NCI-H128 (cell line): ENCODE data around the gene HPSE2.

Source experiments
- DNase-seq: peaks from one replicate; lab custom pipeline; 2025; ENCODE audit not compliant: unreplicated experiment; lab: John Stamatoyannopoulos, UW

Gene HPSE2

DNA sequence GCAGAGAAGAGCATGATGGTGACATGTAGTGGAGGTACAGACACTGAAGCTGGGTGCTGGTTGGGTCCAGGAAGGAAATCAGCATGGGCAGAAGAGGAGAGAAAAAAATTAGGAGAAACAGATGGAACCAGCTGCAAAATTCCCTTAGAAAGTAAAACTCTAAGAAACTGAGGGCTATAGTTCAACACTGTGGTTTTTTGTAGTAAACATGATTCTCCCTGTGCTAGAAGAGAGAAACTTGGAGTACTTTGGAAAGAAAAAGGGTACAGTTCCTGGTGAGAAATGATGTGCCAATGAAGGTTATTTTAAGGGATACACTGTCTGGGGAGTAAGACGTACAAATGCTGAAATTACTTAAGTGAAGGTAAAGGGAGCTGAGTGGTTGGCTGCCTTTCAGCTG lies 607.4 kb downstream of the HPSE2 start:
- DNase-seq = no peak

DNA sequence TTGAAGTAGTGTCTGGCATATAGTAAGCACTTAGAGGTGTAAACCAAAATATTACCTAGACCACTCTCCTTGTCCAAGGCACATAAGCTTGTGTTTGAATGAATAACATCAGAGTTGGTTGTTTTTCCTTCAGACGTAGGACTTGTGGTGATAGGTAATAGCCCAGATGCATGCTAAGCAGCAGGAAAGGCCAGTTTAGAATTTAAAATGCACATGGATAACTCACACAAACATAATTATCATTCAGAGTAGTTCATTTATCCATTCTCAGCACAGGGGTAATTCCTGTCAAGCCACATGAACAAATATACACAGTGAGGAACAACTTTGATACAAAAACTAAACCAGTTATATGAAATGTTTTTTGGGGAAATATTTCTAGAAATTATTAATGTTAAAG lies 607.9 kb downstream of the HPSE2 start:
- no peak for DNase-seq

DNA sequence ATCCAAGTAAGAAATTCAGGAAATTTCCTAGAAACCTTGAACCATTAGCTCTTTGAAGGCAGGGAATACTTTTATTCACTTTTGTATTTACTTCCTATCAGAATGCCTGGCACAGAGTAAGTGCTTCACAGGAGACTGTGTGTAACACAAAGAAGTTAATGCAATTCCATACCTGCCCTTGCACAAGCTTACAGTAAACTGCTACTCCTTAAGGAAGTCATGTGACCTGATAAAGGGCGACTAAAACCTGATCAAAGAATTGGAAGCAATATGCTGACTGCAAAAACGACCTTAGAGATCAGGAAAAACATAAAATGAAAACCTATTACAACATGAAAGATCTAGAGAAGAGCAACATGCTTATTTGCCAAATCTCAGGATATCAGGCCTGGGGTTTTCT lies 610.7 kb downstream of the HPSE2 start:
- DNase-seq = no peak

DNA sequence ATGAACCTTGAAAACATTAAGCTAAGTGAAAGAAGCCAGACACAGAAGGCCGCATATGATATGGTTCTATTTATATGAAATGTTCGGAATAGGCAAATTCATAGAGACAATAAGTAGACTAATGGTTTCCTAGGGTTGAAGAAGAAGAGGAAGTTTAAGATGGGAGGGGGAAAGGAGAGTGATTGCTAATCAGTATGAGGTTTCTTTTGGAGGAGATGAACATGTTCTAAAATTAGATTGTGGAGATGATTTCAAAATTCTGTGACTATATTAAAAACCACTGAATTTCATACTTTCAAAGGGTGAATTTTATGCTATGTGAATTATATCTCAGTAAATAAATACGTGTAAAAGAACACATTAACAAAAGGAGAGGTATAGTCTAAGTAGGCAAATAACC lies 612.5 kb downstream of the HPSE2 start:
- DNase-seq = no peak

DNA sequence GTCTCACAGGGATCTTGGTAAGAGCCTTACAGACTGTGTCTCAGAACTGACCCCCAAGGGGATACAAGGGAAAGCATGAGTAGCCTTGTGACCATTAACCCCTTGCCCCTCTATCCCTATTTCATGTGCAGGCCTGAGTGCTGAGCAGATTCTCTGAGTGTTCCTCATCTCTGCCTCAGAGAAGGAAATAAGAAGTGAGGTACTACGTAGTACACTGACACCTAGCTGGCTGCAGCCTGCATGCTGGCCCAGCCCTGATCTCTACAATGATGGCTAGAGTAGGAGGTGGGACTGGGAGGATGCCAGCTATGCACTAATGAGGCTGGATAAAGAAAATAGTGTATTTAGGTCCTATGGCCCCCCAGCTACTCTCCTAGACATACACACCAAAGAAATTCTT lies 614.0 kb downstream of the HPSE2 start:
- no peak for DNase-seq

DNA sequence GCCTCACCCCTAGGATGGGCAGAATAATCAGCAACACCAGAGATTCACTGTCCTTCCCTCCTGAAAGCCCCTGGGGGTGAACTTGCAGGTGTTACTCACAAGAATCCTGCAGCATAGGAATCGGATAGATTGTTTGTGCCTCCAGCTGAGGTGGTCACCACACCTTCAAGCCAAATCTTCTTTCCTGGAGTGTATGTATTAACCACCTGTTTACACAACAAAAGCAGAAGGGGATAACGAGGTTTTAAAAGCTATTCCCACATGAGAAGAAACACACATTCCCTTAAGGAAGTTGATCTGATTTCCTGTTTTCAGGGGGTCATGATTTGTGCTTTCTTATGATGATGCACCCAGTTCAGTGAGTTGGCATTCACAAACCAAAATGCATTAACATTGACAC lies 615.1 kb downstream of the HPSE2 start:
- DNase-seq = no peak

DNA sequence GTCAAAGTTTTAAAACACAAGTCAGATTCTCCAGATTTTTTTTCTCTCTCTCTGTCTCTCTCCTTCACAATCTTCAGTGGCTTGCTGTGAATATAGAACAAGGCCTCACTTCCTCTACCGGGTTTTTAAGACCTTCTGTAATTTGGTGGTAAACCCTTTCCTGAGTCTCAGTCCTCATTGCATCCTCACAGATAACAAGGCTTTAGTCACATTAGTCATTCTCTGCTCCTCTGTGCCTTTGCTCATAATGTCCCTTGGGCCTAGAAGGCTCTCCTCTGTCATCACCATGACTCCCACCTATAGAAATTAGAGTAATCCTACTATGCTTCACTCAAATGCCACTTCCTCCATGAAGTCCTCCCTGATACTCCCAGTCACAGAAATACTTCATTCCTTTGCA lies 616.2 kb downstream of the HPSE2 start:
- DNase-seq = no peak

DNA sequence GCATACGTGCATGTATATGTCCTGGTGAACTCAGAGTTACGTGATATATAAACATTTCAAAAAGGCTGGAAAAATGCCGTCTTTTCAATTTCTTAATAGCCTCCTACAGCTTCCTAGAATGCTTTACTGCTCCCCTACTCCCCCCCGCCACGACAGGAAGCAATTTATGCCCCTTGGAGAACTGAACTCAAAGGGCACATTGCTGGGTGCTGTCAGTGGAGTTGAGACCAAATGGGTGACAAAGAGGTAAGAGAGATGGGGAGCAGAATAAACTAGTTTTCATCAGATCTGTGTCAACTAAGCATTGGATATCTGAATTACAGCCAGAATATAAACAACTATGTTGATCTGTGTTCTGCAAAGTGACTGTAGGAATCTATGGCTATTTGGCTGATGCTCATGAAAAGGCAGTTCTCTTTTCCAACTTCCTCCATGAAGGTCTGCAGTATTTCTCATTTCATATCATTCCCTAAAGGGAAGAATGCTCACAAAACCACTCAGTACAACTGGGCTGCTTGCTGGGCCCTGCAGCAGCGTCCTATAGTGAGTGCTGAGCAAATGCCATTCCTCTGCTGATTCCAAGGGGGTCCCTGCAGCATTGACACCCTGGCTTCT lies 617.6 kb downstream of the HPSE2 start:
- DNase-seq = no peak

DNA sequence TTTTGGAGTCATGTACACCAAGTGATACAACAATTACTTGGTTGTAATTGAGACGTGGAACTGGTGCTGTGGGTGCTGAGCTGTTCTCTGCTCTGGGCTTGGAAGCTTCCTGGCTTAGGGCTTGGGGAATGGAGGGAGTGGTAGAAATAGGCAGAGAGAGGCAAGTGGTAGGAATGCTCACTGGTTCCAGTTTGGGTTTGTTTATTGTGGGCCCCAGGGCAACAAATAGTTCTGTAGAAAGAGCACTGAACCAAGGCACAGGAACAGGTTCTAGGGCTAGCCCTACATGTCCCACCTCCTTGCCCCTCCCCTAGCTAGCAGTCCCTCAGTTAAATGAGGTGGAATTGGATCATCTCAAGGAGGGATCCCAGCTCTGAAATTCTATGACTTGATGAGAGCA lies 622.2 kb downstream of the HPSE2 start:
- no peak for DNase-seq

DNA sequence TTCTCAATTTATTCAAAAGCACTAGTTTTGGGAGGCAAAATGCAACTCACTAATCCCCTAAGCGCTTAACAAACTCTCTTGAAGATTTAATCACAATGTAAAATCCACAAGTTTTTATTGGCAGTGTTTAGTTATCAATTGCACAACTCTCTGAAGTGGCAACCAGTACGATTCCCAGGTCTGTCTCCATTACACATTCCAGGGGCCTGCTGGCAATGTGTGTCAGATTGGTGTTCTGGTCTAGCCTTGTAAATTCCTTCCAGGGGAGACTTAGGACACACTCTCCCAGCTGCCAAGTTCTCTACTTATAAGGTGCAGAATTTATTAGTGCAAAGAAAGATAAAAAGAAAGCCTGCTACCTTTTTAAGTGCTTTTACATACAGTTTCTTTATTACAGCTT lies 624.2 kb downstream of the HPSE2 start:
- DNase-seq = no peak

DNA sequence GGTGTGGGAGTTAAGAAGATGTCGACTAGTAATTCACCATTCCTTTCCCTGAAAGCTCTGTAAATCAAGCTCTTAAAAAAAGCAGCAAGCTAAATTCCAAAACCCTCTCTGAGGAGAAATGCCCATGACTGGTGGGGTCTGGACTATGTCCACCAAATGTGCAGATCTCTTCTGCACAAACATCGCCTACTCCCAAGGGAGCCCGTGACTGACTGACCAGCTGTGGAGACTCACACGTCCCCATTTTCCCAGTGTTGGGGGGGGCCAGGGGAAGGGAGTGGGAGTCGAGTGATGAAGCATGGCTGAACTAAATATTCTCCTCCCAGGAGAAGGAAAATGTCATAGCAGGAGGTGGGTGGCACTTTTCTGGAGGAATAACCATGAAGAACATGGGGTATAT lies 624.8 kb downstream of the HPSE2 start:
- DNase-seq = no peak

DNA sequence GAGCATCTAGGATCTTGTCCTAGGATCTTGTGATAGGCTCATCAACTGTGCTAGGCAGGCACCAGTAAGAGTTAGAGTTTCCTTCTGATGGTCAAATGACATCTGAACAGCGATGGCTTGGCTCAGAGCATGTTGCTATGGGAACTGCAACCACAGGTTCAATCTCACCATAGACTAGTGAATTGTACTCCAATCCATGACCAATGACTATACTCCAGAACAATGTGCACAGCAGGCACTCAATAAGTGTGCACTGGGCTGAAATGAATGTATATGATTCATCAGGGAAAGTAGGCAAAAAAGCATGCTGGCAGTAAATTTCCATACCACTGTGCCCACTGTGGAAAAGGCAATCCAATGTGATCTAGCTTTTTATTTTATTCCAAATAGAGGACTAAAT lies 625.4 kb downstream of the HPSE2 start:
- DNase-seq = no peak

DNA sequence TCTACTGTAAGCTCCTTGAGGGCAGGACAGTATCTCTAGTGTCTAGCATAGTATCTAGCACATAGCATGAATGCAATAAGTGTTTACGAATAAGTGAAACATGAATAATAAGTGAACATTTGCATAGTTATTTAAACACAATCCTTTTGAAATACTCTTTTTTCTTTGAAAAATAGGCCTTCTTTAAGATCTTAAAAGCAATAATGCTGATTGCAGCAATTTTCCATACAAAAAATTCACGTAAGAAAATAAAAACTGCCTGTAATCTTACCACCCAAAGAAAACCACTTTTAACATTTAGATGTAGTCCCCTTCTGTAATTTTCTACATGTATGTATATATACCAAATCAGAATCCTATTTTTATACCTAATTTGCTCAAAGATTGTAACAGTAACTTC lies 626.4 kb downstream of the HPSE2 start:
- DNase-seq = no peak

DNA sequence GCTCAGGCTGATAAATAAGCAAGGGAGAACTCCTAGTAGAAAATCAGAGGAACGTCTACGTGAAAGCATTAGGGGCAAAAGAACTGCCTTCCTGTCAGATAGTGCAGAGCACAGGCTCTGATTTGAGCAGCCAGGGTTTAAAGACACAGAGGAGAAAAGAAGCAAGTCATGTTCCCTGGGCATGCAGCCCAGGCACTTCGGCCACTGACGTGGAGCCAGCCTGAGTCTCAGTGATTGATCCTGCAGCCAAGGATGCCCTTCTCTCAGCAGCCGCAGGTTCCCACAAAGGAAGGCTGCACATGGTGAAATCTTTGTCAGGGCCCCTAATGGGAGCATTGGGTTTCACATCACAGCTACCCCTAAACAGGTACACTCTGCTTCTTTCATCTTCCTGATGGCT lies 627.2 kb downstream of the HPSE2 start:
- DNase-seq = no peak

DNA sequence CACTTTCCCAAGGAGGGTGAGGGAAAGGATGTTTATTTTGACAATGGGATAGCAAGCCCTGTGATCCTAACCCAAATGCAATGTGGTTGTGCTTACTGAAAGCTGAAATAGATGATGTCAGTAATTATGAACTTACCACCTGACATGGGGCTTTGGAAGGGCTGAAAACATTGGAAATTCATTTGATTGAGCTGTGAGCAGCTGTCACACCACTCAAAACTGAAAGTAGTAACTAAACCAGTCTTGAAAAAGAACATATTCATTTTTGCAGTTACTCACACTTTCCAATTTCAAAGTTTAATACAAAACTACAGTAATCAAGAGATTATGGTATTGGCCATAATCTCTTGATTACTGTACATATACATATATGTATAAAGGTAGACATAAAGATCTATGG lies 633.4 kb downstream of the HPSE2 start:
- DNase-seq = no peak

DNA sequence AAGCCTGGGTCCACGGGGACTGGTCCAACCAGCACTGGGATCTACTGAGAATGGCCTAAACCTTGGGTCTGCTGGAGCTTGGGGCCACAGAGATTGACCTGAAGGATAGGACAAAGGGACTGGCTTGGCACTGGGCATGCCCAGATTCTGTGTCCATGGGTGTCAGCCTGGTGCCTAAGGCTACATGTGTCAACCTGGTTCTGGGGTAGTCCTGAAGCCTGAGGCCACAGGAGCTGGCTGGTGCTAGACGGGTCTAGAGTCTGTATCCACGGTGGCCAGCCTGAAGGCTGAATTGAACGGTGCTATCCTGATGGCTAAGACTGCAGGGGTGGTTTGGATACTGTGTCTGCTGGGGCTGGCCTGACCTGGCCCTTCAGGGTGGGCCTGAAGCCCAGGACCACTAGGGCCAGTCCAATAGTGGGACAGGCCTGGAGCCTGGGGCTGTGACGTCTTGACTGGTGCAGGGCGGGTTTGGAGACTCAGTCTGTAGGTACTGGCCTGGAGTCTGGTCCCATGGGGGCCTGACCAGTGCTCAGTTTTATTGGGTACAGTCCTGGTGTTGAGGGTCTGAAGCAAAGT lies 636.5 kb downstream of the HPSE2 start:
- DNase-seq = no peak

DNA sequence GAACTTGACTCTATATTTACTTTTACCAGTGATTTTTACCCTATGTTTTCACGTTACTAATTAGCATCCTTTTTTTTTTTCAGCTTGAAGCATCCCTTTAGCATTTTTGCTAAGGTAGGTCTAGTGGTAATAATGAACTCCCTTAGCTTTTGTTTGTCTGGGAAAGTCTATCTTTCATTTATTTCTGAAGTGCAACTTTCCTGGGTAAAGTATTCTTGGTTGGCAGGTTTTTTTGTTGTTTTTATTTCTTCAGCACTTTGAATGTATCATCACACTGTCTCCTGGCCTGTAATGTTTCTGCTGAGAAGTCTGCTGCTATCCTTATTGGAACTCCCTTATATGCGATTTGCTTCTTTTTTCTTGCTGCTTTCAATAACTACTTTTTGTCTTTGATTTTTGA lies 639.2 kb downstream of the HPSE2 start:
- DNase-seq = no peak

DNA sequence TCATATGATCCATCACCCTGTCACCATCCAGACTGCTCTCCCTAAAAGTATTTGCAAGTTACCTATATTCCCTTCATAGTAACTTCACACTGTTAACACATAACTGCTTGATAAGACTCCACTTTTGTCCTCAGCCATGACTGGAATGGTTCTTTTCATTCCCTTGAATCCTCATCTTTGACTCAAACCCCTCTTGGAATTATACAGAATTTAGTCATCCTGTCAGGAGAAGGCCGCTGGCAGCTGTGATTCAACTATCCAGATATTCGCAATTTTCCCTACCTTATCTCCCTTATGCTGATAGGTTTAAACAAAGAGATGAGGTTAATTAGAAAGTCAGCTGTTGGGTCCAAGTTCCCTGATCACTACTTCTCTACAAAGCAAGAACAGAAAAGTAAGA lies 646.0 kb downstream of the HPSE2 start:
- DNase-seq = no peak

DNA sequence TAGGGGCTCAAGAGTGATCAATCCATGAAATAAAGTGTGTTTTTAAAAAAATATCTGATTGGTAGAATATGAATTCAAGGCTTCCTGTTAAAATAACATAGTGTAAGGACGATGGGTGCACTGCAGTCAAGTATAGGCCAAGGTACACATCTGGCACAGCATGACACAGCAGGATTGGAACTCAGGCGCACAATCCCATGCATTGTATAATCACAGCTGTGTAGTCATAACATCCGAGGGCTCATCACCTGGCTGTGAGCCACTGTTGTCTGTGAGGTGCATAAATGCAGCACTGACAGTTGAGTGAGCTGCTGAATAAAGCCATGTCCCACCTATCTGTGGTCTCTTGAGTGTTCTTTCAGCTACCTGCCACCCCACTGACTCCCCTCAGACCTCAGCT lies 646.6 kb downstream of the HPSE2 start:
- no peak for DNase-seq

DNA sequence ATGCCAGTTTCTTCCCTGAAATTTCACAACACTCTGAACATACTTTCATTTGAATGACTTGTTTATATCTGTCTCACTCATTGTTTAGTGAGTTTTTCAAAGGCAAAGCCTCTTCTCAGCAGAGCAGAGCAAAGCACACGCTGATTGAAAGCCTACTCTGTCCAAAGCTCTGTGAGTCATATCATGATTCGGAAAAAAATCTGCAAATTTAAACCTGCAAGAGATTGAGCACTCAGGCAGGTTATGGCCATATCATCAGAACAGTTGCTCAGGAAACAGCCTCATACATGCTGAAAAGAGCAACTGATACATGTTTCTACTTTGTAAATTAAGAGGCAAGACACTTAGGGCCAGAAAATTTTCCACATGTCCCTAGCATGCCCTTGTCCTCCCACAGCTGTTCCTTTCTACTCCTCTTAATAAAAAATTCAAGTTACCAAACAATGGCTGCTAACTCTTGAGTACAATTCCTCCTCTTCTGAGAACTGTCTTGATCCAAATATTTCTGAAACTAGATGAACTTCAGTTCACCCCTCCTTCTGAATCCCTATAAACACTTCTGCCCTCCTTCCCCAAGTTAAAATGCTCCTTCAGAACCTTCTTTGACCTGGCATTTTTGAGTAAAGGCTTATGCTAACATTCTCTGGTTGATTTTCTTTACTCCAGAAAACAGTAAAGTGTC lies 648.4 kb downstream of the HPSE2 start:
- no peak for DNase-seq

DNA sequence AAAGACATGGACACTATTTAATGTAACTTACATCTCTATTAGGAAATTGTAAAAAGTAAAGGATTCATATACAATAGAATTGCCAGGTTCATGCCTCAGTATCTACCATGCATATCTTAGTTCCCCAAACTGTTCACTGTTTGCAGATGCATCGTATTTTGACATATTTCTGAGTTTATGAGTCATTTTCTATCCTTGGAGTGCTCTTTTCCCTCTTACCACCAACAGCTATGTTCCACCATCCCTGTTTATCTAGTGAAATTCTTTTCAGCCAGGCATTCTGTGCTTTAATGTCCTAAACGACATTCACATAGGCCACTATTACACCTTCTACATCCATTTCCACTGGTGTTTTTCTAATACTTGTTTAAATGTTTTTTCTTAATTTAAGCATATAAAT lies 649.6 kb downstream of the HPSE2 start:
- no peak for DNase-seq

DNA sequence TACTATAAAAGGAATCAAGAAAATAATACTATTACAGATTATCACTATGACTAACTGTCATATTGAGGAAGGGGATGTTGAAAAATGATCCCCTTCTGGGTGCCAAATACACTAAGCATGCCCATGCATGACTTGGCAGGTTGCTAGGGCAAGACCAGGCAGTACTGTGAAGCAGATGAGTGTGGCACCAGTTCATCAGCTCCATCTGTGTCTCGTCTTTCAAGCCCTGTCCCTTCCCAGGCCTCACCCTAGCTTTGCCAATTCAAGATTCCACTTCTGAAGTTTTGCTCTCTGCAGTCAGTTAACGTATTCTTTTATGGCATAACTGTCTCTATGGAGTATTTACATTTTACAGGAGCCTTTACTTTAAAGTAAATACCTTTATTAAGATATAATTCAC lies 653.3 kb downstream of the HPSE2 start:
- DNase-seq = no peak

DNA sequence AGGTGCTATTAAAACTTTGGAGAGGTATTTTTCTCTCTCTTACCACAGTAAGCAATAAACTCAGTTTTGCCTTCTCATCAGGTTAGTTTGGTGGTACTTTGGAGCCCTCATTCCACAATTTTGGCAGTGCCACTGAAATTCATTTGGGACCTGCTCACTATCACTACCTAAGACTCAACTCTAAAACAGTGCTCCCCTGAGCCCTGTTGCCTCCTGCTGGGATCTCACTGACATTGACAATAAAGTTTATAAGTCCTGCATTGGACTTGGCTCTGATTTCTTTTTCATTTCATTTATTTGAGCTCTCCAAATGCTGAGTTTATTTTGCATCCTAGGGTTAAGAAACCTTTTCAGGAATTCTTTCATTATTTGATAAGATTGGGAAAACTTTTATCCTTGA lies 658.1 kb downstream of the HPSE2 start:
- no peak for DNase-seq
